HG03571 (cell line): ENCODE results near the gene COL4A5.

Experiments
- ATAC-seq: cut with Tn5 transposase; IDR thresholded peaks from one replicate; pipeline ENCODE4 v1.9.1; 2021; ENCODE audit not compliant: unreplicated experiment

COL4A5 gene

GRCh38 chrX:108740299-108740774 is 300.7 kb downstream of the COL4A5 start:
- no peak for ATAC-seq
